ENCODE measurements around the gene HES7. TPM values are rescaled to one million over a fixed set of nuclear protein-coding genes. Genes with fewer than 3 reads are reported as not detected.

Gene HES7
- total and polyA plus RNA-seq, 3 donors from 2014 or later, result 0.25 to 0.31 TPM; not detected in 1

GRCh38 chr17:8117980-8118768, 5.7 kb downstream of the HES7 start, which contains the start of gene ALOXE3:
Gene ALOXE3, minus strand, starts transcription at chr17:8118514. Its CDS starts 524 bp downstream, at chr17:8117990.
- 1% methylated on average over 15 to 32 of the region's 33 CpGs for WGBS, 2 donors
- peak within 1 kb of the TSS; percentile 55 to 62 for H3K4me3 ChIP-seq
- H3K27ac ChIP-seq, result peak within 1 kb of the TSS; percentile 69 to 81
- no peak for DNase-seq
- H3K9me3 ChIP-seq, result no peaks in the 10 kb centered on the region
- intact Hi-C loops (cut with DNase I; ENCODE audit: low total_unique reads), result no loop called here
- no peaks in the 10 kb centered on the region for H3K27me3 ChIP-seq
- no peaks in the 10 kb centered on the region for H3K36me3 ChIP-seq (ENCODE audit: low read depth, missing control alignments)
- H3K4me1 ChIP-seq, result peaks cover 30% of the 10 kb centered on the region
- no peak for TF ChIP-seq CTCF (IDR thresholded peaks at IDR 0.05)
- TF ChIP-seq POLR2A (IDR thresholded peaks at IDR 0.05), result no peak

GRCh38 chr17:8117367-8117979, 6.4 kb downstream of the HES7 start:
- Histone ChIP-seq H3K9me3 (no peaks in the 10 kb centered on the region), H3K27ac (no peak overlapping the region), H3K36me3 (ENCODE audit: low read depth, missing control alignments) (no peaks in the 10 kb centered on the region), H3K4me3 (peak overlapping the region in 1 of 2 donors; percentile 62), H3K4me1 (peaks cover 26% of the 10 kb centered on the region), H3K27me3 (no peaks in the 10 kb centered on the region)
- 12% methylated on average over 7 to 18 of the region's 18 CpGs for WGBS, 2 donors
- intact Hi-C loops (cut with DNase I; ENCODE audit: low total_unique reads), result no loop called here
- no peak for DNase-seq
- TF ChIP-seq POLR2A (IDR thresholded peaks at IDR 0.05) (no peak), CTCF (IDR thresholded peaks at IDR 0.05) (no peak)

GRCh38 chr17:8116776-8117175, 7.1 kb downstream of the HES7 start:
- WGBS, 2 donors, result 37 to 53% methylated on average over 18 of the region's 18 CpGs
- TF ChIP-seq POLR2A (IDR thresholded peaks at IDR 0.05) (no peak), CTCF (IDR thresholded peaks at IDR 0.05) (no peak)
- no peak overlapping the region for H3K4me3 ChIP-seq
- no peak overlapping the region for H3K27ac ChIP-seq
- no peaks in the 10 kb centered on the region for H3K36me3 ChIP-seq (ENCODE audit: low read depth, missing control alignments)
- intact Hi-C loops (cut with DNase I; ENCODE audit: low total_unique reads), result no loop called here
- peaks cover 26% of the 10 kb centered on the region for H3K4me1 ChIP-seq
- no peak for DNase-seq
- H3K27me3 ChIP-seq, result no peaks in the 10 kb centered on the region
- H3K9me3 ChIP-seq, result no peaks in the 10 kb centered on the region

GRCh38 chr17:8110907-8111306, 13.0 kb downstream of the HES7 start:
- Histone ChIP-seq H3K27ac (no peak overlapping the region), H3K4me1 (peaks cover 7% of the 10 kb centered on the region), H3K27me3 (no peaks in the 10 kb centered on the region), H3K4me3 (no peak overlapping the region), H3K36me3 (ENCODE audit: low read depth, missing control alignments) (no peaks in the 10 kb centered on the region), H3K9me3 (no peaks in the 10 kb centered on the region)
- intact Hi-C loops (cut with DNase I; ENCODE audit: low total_unique reads), result no loop called here
- no peak for TF ChIP-seq CTCF (IDR thresholded peaks at IDR 0.05)
- TF ChIP-seq POLR2A (IDR thresholded peaks at IDR 0.05), result no peak
- 85 to 86% methylated on average over 6 of the region's 6 CpGs for WGBS, 2 donors
- no peak for DNase-seq
